Upper lobe of right lung (tissue), 1 donor: ENCODE measurements around the gene WT1. TPM values are rescaled to one million over a fixed set of nuclear protein-coding genes. Genes with fewer than 3 reads are reported as not detected.

Source experiments
- ATAC-seq: fragments of 200-7000 bp; cut with Tn5 transposase; one replicate; pipeline ENCODE4 v1.9.1; 2020; ENCODE audit warnings: mild to moderate bottlenecking, moderate library complexity
- DNase-seq: peaks from one replicate; pipeline ENCODE4 v3.0.0-alpha.2; 2020
- H3K27ac ChIP-seq: fragments of 200-600 bp; one replicate; pipeline ENCODE4 v1.8.0; 2022
- H3K27me3 ChIP-seq: fragments of 200-600 bp; one replicate; pipeline ENCODE4 v1.8.0; 2022; ENCODE audit warnings: mild to moderate bottlenecking
- H3K36me3 ChIP-seq: fragments of 200-600 bp; one replicate; pipeline ENCODE4 v1.8.0; 2022
- H3K4me1 ChIP-seq: fragments of 200-600 bp; one replicate; pipeline ENCODE4 v1.8.0; 2022
- H3K4me3 ChIP-seq: fragments of 200-600 bp; one replicate; pipeline ENCODE4 v1.8.0; 2022; ENCODE audit warnings: mild to moderate bottlenecking
- H3K9me3 ChIP-seq: fragments of 200-600 bp; one replicate; pipeline ENCODE4 v1.8.0; 2022
- CTCF ChIP-seq: fragments of 200-600 bp; IDR thresholded peaks from one replicate; pipeline ENCODE4 v1.8.0; 2022; ENCODE audit warnings: antibody characterized with exemption
- intact Hi-C: fragments of 100-400 bp; cut with DNase I; formaldehyde crosslinking; loops from one replicate; pipeline ENCODE4 v1.11.0; 2022
- total RNA-seq: library from RNA; stranded (reverse); fragmentation: NEBNext Ultra II Directional; extraction: Animal tissue kit (Norgen Biotek cat#: 25700); gene quantifications from one replicate; pipeline ENCODE4 v1.2.1, GENCODE V29; 2021
- donor health status: DM: no; HTN: yes; CAD: no; lungs with severe emphysema.

The WT1 gene
- total RNA-seq, 1 donor from 2014 or later = 1.5 TPM

DNA sequence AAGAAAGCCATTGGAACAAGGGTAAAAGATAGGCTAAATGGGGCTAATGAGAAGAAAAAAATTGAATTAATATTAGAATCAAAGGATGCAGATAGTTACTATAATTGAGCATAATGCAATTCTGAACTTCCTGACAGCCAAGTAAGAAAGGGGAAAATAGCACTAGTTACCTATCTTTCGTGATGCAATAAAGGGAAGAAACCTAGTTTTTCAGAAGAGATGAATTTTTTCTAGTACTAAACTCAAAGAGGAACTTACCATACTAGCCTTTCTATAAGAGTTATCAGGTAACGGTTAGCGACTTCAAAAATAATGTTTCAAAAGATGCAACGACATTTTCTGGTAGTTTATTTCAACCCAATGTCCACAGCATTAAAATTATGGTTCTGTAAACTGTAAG lies 8.8 kb upstream of the WT1 start:
- intact Hi-C loops = no loop called here
- peaks cover 59% of the 10 kb centered on the region for H3K27me3 ChIP-seq
- H3K4me1 ChIP-seq = no peaks in the 10 kb centered on the region

GRCh38 chr11:32440916-32441315 lies 5.6 kb upstream of the WT1 start:
- Histone ChIP-seq H3K27me3 (peaks cover 91% of the 10 kb centered on the region), H3K4me3 (no peak overlapping the region), H3K36me3 (no peaks in the 10 kb centered on the region), H3K27ac (no peak overlapping the region), H3K9me3 (no peaks in the 10 kb centered on the region), H3K4me1 (peaks cover 4% of the 10 kb centered on the region)
- no peak for TF ChIP-seq CTCF
- ATAC-seq = no peak
- no peak for DNase-seq
- intact Hi-C loops = no loop called here

More for the DNA sequence above, 8.8 kb upstream of the WT1 start:
- ATAC-seq (no peak), DNase-seq (no peak)
- no peak overlapping the region for H3K4me3 ChIP-seq
- TF ChIP-seq CTCF = no peak
- H3K36me3 ChIP-seq = no peaks in the 10 kb centered on the region
- H3K9me3 ChIP-seq = no peaks in the 10 kb centered on the region
- no peak overlapping the region for H3K27ac ChIP-seq

DNA sequence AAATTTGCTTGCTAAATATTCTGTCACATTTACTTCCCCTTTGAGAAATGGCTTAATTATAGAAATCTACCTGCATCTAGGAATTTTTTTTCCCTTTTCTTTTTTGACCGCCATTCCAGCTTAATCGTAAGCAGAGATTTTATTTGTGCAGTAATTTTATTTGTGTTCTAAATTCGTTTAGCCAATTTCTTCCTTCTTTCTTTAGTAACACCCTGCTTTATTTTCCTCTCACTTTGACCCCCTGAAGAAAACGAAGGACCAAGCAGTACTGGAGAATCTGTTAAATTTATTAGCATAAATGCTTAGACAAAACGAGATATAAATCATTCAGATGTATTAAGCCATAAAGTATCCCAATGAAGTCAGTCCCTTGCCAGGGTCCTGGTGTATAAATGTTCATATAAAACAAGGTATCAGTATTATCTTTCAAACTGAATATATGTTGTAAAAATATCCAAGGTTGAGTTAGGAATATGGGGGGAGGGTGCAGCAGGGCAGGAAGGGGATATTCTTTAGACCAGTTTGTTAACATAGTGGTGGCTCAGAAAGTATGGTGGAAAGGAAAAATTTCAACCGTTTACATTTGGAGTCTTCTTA lies 5.1 kb upstream of the WT1 start:
- no peak overlapping the region for H3K27ac ChIP-seq
- TF ChIP-seq CTCF = no peak
- H3K9me3 ChIP-seq = no peaks in the 10 kb centered on the region
- intact Hi-C loops = no loop called here
- H3K27me3 ChIP-seq = peaks cover 96% of the 10 kb centered on the region
- DNase-seq = no peak
- no peak for ATAC-seq
- no peak overlapping the region for H3K4me3 ChIP-seq
- no peaks in the 10 kb centered on the region for H3K36me3 ChIP-seq
- peaks cover 4% of the 10 kb centered on the region for H3K4me1 ChIP-seq

DNA sequence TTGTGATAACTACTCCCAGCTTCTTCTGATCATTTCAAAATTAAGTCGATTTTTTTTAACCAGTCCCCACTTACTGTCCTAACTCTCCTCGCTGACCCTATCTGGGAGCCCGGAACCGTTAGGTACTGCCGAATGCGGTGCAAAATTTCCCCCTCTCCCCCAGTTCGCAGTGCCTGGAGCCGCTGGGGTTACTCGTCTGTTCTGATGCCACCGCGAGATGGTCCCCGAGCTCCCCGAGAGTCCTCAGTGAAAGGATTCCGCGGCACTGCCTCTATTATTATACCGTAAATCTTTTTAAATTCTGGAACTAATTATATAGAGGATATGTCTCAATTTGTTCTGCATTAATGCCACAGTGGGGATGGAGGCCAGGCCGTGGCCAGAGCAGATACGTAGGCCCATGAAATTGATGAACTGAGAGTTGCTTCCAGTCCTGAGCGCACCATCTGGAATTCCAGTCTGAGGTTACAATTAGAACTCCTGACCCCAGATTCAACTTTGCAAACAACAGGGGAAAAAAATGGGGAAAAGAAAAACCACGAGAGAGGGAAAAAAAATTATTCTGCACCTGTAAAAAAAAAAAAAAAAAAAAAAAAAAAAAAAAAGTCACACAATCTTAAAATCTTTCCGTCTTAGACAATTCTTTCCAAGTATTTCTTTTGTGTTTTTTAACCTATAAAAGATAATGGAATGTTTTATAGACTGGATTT lies 4.3 kb upstream of the WT1 start:
- DNase-seq (no peak), ATAC-seq (no peak)
- TF ChIP-seq CTCF = no peak
- H3K4me1 ChIP-seq = peaks cover 4% of the 10 kb centered on the region
- no peak overlapping the region for H3K27ac ChIP-seq
- H3K9me3 ChIP-seq = no peaks in the 10 kb centered on the region
- intact Hi-C loops = no loop called here
- H3K36me3 ChIP-seq = no peaks in the 10 kb centered on the region
- no peak overlapping the region for H3K4me3 ChIP-seq
- peaks cover 98% of the 10 kb centered on the region for H3K27me3 ChIP-seq

DNA sequence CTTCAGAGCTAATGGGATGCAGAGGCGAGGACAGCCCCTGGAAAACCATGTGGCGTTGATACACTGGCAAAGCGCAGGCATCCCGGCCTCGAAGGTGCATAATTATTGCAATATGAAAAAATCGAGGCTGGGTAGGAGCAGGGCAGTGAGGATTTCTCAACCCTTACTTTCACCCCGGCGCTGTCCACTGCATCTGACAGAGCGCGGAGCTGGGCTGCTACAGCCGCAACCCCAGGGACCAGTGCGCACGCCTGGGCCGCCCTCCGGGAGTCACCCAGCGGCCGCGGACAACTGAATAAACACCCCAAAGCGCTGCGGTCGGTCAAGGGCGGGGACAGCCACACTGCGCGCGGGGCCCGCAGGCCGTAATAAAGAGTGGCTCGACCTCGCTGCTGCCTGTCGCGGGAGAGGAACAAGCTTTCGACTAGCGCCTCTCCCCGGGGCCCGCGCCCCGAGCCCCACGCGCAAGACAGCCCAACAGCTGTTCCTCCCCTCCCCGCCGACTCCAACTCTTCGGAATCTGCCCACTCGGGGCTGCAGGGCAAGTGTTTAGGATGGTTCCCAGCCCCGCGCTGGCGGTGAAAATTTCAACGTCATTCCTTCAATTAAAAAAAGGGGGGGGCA lies 3.6 kb upstream of the WT1 start:
- Histone ChIP-seq H3K4me3 (no peak overlapping the region), H3K9me3 (no peaks in the 10 kb centered on the region), H3K27me3 (peaks cover 98% of the 10 kb centered on the region), H3K36me3 (no peaks in the 10 kb centered on the region), H3K27ac (no peak overlapping the region), H3K4me1 (peaks cover 8% of the 10 kb centered on the region)
- no peak for TF ChIP-seq CTCF
- DNase-seq (no peak), ATAC-seq (no peak)
- intact Hi-C loops = no loop called here
